ENCODE measurements around the gene OR2J2.
"Not testable (repeated sequence)": the region's sequence is repeated elsewhere in the genome, so short reads cannot be mapped to it uniquely, and the experiment has no call there.

Gene OR2J2

GRCh38 chr6:29171736-29172135, 1.0 kb downstream of the OR2J2 start:
- Mint-ChIP-seq H3K9me3 (no peaks in the 10 kb centered on the region), H3K27me3 (ENCODE audit: low read depth) (peaks cover 4% of the 10 kb centered on the region), H3K27ac (no peak overlapping the region), H3K36me3 (ENCODE audit: low read depth) (no peaks in the 10 kb centered on the region), H3K4me1 (no peaks in the 10 kb centered on the region), H3K4me3 (no peak overlapping the region)
- no peak for TF ChIP-seq CTCF (IDR thresholded peaks at IDR 0.05; ENCODE audit: unreplicated experiment in 3 of 3)

DNA sequence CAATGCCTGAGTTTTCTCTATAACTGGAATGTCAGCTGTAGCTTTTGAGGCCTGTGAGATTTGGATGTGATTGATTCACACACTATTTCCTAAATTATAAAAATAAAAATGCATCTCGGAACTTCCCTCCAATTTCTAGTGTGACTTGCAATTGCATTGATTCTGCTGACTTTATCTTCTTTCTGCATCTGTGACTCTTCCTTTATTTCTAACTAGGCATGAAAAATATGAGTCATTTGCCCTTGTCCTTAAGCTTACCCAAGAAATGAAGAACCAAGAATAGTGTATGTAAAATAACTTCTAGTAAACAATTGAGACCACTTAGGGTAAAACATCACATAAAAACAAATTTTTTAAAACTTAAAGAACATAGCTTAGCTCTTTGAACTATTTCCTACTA, 12.9 kb downstream of the OR2J2 start:
- no peak for TF ChIP-seq CTCF (IDR thresholded peaks at IDR 0.05; ENCODE audit: unreplicated experiment in 3 of 3)
- Mint-ChIP-seq H3K4me1 (no peaks in the 10 kb centered on the region), H3K4me3 (no peak overlapping the region), H3K36me3 (ENCODE audit: low read depth) (no peaks in the 10 kb centered on the region), H3K9me3 (peaks cover 8% of the 10 kb centered on the region), H3K27ac (no peak overlapping the region), H3K27me3 (ENCODE audit: low read depth) (peaks cover 5% of the 10 kb centered on the region)

DNA sequence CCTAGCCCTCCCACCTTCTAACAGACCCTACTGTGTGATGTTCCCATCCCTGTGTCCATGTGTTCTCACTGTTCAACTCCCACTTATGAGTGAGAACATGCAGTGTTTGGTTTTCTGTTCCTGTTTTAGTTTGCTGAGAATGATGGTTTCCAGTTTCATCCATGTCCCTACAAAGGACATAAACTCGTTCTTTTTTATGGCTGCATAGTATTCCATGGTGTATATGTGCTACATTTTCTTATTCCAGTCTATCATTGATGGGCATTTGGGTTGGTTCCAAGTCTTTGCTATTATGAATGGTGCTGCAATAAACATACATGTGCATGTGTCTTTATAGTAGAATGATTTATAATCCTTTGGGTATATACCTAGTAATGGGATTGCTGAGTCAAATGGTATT, 18.0 kb downstream of the OR2J2 start:
- H3K36me3 Mint-ChIP-seq (ENCODE audit: low read depth); H3K27me3 Mint-ChIP-seq (ENCODE audit: low read depth); H3K4me3 Mint-ChIP-seq; H3K27ac Mint-ChIP-seq; H3K4me1 Mint-ChIP-seq: not testable (repeated sequence)
- peaks cover 21% of the 10 kb centered on the region for H3K9me3 Mint-ChIP-seq

- no peak for TF ChIP-seq CTCF (IDR thresholded peaks at IDR 0.05; ENCODE audit: unreplicated experiment in 3 of 3)
- no peaks in the 10 kb centered on the region for H3K4me1 Mint-ChIP-seq
- no peaks in the 10 kb centered on the region for H3K36me3 Mint-ChIP-seq (ENCODE audit: low read depth)
- H3K9me3 Mint-ChIP-seq: no peaks in the 10 kb centered on the region
- H3K27ac Mint-ChIP-seq: no peak overlapping the region
- no peak overlapping the region for H3K4me3 Mint-ChIP-seq
- H3K27me3 Mint-ChIP-seq (ENCODE audit: low read depth): no peaks in the 10 kb centered on the region
These were observed 30.3 kb downstream of the OR2J2 start for GRCh38 chr6:29200767-29201662.

DNA sequence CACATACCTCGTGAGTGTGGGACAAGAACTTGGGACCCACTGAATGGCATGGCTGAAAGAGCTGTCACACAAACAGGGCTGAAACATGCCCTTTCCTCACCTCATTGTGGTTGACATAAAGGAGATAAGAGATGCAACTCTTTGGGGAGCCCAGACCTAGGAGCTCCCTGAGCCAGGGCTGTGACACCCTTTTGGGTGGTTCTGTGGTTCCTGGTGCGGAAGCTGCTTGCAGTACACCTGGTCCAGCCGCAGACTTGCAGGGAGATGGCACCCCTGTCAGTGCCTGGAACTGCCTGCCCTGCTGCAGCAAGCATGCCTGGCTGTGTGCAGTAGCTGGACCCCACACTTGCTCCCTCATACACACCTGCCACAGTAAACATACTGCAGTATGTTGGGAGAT, 31.3 kb downstream of the OR2J2 start:
- no peak for TF ChIP-seq CTCF (IDR thresholded peaks at IDR 0.05; ENCODE audit: unreplicated experiment in 3 of 3)
- Mint-ChIP-seq H3K4me1 (no peaks in the 10 kb centered on the region), H3K27ac (no peak overlapping the region), H3K36me3 (ENCODE audit: low read depth) (no peaks in the 10 kb centered on the region), H3K27me3 (ENCODE audit: low read depth) (no peaks in the 10 kb centered on the region), H3K4me3 (no peak overlapping the region), H3K9me3 (no peaks in the 10 kb centered on the region)

DNA sequence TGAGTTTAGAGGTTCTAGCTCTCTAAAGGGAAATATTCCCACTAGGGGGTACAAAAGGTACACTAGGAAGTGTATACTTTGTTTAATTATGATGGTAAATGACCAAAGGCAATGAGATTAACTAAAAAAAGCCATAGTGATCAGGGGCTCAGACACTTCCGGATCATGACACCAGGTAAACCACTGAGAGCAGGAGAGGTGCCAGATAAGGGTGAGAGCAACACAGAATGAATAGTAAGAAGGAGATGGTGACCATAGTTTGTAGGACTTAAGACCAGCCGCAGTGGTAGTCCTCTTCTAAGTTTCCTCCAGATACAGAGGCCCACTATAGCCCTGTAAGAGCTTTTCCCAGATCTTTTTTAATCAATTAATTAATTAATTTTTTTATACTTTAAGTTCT, 40.8 kb downstream of the OR2J2 start:
- Mint-ChIP-seq H3K27ac (no peak overlapping the region), H3K4me1 (no peaks in the 10 kb centered on the region), H3K27me3 (ENCODE audit: low read depth) (peaks cover 4% of the 10 kb centered on the region), H3K36me3 (ENCODE audit: low read depth) (no peaks in the 10 kb centered on the region), H3K4me3 (no peak overlapping the region), H3K9me3 (no peaks in the 10 kb centered on the region)
- TF ChIP-seq CTCF (IDR thresholded peaks at IDR 0.05; ENCODE audit: unreplicated experiment in 3 of 3): no peak
